Neural cell (in vitro differentiated cells): Measurements from ENCODE around the gene NCOA5.

ENCODE experiments used
- CTCF ChIP-seq: fragments of 450-650 bp; IDR thresholded peaks from 2 replicates; pipeline ENCODE4 v1.5.1; 2014; ENCODE audit warnings: antibody characterized with exemption, mild to moderate bottlenecking, moderate library complexity; ENCODE audit not compliant: poor library complexity, severe bottlenecking
- EP300 ChIP-seq: fragments of 450-650 bp; conservative IDR thresholded peaks from 2 replicates; pipeline ENCODE4 v1.6.1; 2014; ENCODE audit warnings: antibody characterized with exemption, mild to moderate bottlenecking, moderate library complexity; ENCODE audit not compliant: poor library complexity, severe bottlenecking
- EZH2 ChIP-seq: fragments of 200-600, 300-800 bp; shearing (Covaris generic), sonication (generic); IDR thresholded peaks from 2 replicates; pipeline ENCODE4 v1.6.1; 2014; ENCODE audit warnings: antibody characterized with exemption, low read length, borderline replicate concordance, mild to moderate bottlenecking; ENCODE audit not compliant: insufficient read depth, poor library complexity, severe bottlenecking
- POLR2AphosphoS5 ChIP-seq: IDR thresholded peaks from 2 replicates; pipeline ENCODE4 v1.6.1; 2012
- RAD21 ChIP-seq: fragments of 450-650 bp; conservative IDR thresholded peaks from 2 replicates; pipeline ENCODE4 v1.6.1; 2014; ENCODE audit warnings: antibody characterized with exemption, mild to moderate bottlenecking, moderate library complexity
- TAF1 ChIP-seq: IDR thresholded peaks from 2 replicates; pipeline ENCODE4 v1.6.1; 2012; ENCODE audit warnings: low read depth

- TF ChIP-seq EZH2 (no peak), CTCF (no peak), RAD21 (no peak), POLR2AphosphoS5 (no peak), TAF1 (no peak), EP300 (no peak)
These were observed 6.2 kb downstream of the NCOA5 start for GRCh38 chr20:46083531-46084061.
